ENCODE measurements around the gene SYNGAP1. TPM values are rescaled to one million over a fixed set of nuclear protein-coding genes. Genes with fewer than 3 reads are reported as not detected.

The SYNGAP1 gene
- total RNA-seq, 1 donor from 2014 or later = 48.6 TPM

- Mint-ChIP-seq H3K27ac (ENCODE audit: unreplicated experiment) (peak overlapping the region; percentile 67), H3K9me3 (ENCODE audit: unreplicated experiment) (no peaks in the 10 kb centered on the region), H3K4me1 (ENCODE audit: unreplicated experiment) (peaks cover 5% of the 10 kb centered on the region), H3K4me3 (ENCODE audit: unreplicated experiment) (peak overlapping the region; percentile 83), H3K36me3 (ENCODE audit: low read depth, unreplicated experiment) (peaks cover 42% of the 10 kb centered on the region), H3K27me3 (ENCODE audit: unreplicated experiment) (peaks cover 6% of the 10 kb centered on the region)
- no peak for DNase-seq (ENCODE audit: low spot score)
- no peak for TF ChIP-seq CTCF (IDR thresholded peaks at IDR 0.05; ENCODE audit: unreplicated experiment)
These were observed 20.2 kb downstream of the SYNGAP1 start for GRCh38 chr6:33439956-33440648.

- Mint-ChIP-seq H3K4me1 (ENCODE audit: unreplicated experiment) (peaks cover 3% of the 10 kb centered on the region), H3K36me3 (ENCODE audit: low read depth, unreplicated experiment) (peaks cover 35% of the 10 kb centered on the region), H3K27me3 (ENCODE audit: unreplicated experiment) (peaks cover 6% of the 10 kb centered on the region), H3K4me3 (ENCODE audit: unreplicated experiment) (no peak overlapping the region), H3K27ac (ENCODE audit: unreplicated experiment) (no peak overlapping the region), H3K9me3 (ENCODE audit: unreplicated experiment) (no peaks in the 10 kb centered on the region)
- no peak for DNase-seq (ENCODE audit: low spot score)
- TF ChIP-seq CTCF (IDR thresholded peaks at IDR 0.05; ENCODE audit: unreplicated experiment) = no peak
These were observed 20.9 kb downstream of the SYNGAP1 start for GRCh38 chr6:33440649-33441309.

- no peak for DNase-seq (ENCODE audit: low spot score)
- Mint-ChIP-seq H3K36me3 (ENCODE audit: low read depth, unreplicated experiment) (peaks cover 34% of the 10 kb centered on the region), H3K27ac (ENCODE audit: unreplicated experiment) (no peak overlapping the region)
These were observed 21.6 kb downstream of the SYNGAP1 start for GRCh38 chr6:33441457-33441856.

GRCh38 chr6:33442283-33442682 is 22.4 kb downstream of the SYNGAP1 start:
- peak overlapping the region; percentile 52 for H3K27ac Mint-ChIP-seq (ENCODE audit: unreplicated experiment)
- peaks cover 6% of the 10 kb centered on the region for H3K27me3 Mint-ChIP-seq (ENCODE audit: unreplicated experiment)
- DNase-seq (ENCODE audit: low spot score) = no peak
- TF ChIP-seq CTCF (IDR thresholded peaks at IDR 0.05; ENCODE audit: unreplicated experiment) = no peak
- no peaks in the 10 kb centered on the region for H3K9me3 Mint-ChIP-seq (ENCODE audit: unreplicated experiment)
- peaks cover 31% of the 10 kb centered on the region for H3K36me3 Mint-ChIP-seq (ENCODE audit: low read depth, unreplicated experiment)
- H3K4me1 Mint-ChIP-seq (ENCODE audit: unreplicated experiment) = peaks cover 3% of the 10 kb centered on the region
- H3K4me3 Mint-ChIP-seq (ENCODE audit: unreplicated experiment) = peak overlapping the region; percentile 31

More at GRCh38 chr6:33441457-33441856, 21.6 kb downstream of the SYNGAP1 start:
- no peak for TF ChIP-seq CTCF (IDR thresholded peaks at IDR 0.05; ENCODE audit: unreplicated experiment)
- Mint-ChIP-seq H3K9me3 (ENCODE audit: unreplicated experiment) (no peaks in the 10 kb centered on the region), H3K4me1 (ENCODE audit: unreplicated experiment) (peaks cover 3% of the 10 kb centered on the region), H3K4me3 (ENCODE audit: unreplicated experiment) (no peak overlapping the region), H3K27me3 (ENCODE audit: unreplicated experiment) (peaks cover 6% of the 10 kb centered on the region)

- Mint-ChIP-seq H3K9me3 (ENCODE audit: unreplicated experiment) (no peaks in the 10 kb centered on the region), H3K27ac (ENCODE audit: unreplicated experiment) (no peak overlapping the region), H3K4me1 (ENCODE audit: unreplicated experiment) (peaks cover 6% of the 10 kb centered on the region), H3K27me3 (ENCODE audit: unreplicated experiment) (peaks cover 6% of the 10 kb centered on the region), H3K4me3 (ENCODE audit: unreplicated experiment) (no peak overlapping the region), H3K36me3 (ENCODE audit: low read depth, unreplicated experiment) (peaks cover 36% of the 10 kb centered on the region)
- no peak for DNase-seq (ENCODE audit: low spot score)
- TF ChIP-seq CTCF (IDR thresholded peaks at IDR 0.05; ENCODE audit: unreplicated experiment) = no peak
These were observed 23.2 kb downstream of the SYNGAP1 start for GRCh38 chr6:33443025-33443424.
